GM19397 (cell line): ENCODE results near the gene KDELR1.
A peak's percentile ranks its signal among the peaks of the same experiment; 100 is the strongest.

ENCODE experiments used
- ATAC-seq: cut with Tn5 transposase; IDR thresholded peaks from one replicate; pipeline ENCODE4 v1.9.1; 2021; ENCODE audit warnings: mild to moderate bottlenecking, moderate library complexity; ENCODE audit not compliant: unreplicated experiment

Gene KDELR1

DNA sequence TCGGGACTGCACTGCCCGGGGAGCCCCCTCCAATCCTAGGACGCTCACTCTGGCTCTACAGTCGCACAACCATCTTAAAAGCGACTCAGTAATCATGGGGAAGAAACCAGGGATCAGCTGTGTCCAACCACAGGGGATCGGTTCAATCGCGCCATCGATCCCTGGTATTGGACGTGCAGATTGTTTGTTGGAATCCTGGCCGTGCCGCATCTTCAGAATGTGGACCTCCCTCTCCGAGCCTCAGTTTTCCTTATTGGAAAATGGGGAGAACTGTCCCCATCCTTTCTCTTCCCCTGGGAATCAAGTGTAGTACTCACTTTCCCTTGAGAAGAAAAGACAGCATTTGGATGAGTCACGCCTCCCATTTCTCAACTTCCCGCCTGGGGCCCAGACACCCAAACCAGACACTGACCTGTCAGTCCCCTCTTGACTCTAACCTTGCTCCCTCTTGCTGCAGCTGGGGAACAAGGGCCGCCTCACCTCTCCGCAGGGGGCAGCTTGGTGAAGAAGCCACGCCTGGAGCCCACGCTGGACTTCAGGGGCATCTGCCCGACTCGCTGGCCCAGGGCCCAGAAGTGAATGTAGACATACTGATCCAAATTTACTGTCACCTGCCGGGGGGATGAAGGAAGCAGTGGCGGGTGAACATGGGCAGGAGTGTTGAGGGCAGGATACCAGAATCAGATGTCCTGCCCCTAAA lies 48.4 kb downstream of the KDELR1 start:
- ATAC-seq = no peak

DNA sequence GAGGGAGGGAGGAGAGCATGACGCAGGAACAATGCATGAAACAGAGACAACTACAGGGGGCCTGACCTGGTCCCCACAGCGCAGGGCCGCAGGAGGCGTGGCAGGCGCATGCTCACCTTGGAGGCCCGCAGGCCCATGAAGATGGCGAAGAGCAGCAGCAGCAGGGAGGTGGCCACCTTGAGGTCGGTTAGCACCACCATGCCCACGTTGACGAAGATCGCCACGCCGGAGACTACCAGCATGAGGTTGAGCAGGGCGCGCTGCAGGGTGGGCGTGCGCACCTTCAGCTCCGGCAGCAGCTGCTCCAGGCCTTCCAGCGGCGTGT lies 49.0 kb downstream of the KDELR1 start:
- no peak for ATAC-seq

DNA sequence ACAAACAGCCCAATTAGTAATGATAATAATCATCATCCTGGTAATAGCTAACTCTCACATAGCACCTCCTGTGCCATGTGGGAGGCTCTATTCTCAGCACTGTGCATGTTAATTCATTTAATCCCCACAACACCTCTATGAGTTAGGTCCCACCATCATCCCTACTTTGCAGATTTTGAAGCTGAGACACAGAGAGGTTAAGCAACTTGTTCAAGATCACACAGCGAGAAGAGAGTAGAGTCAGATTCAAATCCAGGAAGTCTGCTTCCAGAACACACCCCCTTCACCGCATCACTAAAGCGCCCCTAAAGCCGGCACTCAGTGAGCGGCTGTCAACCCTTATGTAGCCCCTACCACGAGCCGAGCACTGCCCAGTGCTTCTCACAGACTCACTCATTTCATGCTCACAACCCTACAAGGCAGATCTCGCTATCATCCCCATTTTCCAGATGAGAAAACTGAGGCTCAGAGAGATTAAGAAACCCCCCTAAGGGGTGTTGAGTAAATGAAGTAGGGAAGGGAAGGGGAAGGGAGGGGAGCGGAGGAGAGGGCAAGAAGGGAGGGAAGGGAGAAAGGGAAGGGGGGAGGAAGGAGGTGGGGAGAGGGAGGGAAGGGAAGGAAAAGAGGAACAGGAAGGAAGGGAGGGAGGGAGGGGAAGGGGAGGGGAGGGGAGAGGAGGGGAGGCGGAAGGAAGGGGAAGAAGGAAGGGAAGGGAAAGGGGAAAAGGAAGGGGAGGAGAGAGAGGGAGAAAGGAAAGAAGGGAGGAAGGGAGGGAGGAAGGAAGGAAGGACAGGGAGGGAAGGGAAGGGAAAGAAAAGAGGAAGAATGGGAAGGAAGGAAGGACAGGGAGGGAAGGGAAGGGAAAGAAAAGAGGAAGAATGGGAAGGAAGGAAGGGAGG lies 49.6 kb downstream of the KDELR1 start:
- ATAC-seq = no peak

DNA sequence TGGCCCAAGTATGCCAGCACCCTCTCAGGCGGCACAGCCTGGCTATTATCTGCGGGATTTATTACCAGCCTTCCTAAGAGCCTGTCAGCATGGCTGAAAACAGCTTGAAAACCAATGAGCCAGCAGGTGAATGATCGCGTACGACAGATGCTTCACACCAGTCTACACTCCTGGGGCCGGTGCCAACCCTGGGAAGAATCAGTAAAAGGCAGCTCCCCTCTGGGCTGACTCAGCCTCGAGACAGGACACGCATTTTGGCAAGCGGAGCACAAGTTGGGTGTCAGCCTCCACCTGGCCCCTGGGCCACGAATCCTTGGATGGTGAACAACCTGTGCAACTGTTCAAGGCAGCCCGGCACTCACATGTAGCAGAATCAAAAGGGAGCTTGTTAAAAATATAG lies 50.4 kb downstream of the KDELR1 start:
- no peak for ATAC-seq

DNA sequence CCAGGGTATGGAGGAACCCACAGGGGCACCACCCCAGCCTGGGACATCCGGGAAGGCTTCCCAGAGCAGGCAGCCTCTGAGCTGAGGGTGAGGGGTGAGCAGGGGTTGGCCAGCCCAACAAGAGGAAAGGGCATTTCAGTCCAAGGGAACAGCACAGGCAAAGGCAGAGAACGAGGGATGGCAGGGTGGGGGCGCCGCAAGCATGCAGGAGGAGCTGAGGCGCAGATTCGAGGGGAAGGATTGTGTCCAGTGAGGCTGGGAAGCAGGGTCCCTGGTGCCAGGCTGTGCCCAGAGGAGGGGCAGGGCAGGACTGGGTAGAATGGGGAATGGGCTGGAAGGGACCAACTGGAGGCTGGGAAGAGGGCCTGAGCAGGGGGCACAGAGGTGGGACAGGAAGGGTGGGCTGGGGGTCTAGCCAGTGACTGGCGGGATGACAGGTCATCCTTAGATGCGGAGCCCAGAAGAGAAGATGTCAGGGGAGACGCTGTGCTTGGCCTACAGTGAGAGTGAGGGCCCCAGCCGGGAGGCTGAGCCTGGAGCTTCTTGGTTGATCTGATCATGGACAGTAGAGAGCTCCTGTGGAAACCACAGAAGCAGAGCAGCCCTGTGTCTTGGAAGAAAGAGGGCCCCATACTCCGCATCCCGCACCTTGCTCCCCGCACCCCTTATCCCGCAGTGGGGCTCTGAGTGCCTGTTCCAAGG lies 52.4 kb downstream of the KDELR1 start:
- ATAC-seq = no peak

DNA sequence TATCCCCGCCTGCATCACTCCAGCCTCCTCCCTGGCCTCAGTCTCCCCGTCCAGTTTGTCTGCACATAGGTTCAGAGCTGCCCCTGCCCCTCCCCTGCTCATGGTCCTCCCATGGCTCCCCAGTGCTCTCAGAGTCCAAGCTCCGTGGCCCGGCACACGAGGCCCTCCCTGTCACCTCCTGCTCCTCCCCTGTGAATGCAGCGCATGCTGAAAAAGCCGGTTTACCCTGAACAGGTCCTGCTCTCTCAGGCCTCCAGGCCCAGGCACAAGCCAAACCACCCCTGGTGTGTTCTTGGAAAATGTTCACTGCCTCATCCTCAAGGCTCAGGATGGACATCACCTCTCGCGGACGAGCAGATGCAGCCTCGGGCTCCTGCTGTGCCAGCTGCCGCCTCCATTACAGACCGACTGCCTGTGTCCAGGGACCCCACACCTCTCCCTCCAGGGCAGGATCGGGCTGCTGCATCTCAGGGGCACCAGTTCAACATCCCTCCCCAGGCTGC lies 53.0 kb downstream of the KDELR1 start:
- ATAC-seq = no peak

DNA sequence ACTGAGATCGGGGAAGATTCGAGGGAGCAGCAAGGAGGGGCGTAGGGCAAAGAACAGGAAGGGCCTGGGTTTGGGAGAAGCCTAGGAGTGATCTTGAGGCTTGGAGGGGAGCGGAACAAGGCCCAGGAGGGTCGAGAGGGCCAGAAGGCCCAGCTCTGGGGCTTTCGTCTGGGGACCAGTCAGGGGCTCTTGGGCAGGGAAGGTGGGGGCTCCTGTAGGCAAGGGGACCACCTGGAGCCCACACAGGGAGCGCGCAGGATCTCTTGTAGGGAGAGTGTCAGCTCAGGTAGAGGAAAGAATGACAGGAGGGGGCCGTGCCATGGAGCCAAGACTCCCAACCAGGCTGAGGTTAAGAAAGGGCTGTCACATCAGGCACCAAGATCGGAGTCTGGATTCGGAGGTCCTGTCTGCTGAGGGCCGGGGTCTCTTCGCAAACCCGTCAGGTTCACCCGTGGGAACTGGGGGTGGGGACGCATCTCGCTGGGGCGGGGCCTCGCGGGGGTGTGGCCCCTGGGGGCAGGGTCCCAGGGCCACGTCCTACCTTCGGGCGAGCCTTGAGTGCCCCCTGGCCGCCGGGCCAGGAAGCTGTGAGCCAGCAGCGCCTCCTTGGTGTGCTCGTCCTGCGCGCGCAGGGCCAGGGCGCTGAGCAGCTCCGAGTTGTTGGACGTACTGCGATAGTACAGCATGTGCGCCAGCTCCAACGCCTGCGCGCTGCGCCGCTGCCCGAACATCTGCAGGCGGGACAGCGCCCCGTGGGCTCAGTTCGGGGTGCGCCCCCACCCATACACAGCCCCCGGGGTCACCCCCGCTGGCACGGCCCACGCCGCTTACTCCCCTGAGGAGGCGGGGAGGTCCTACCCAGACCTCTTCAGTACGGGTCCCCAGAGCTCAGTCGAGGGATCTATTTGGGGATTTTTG lies 57.6 kb downstream of the KDELR1 start:
- peak; percentile 53 for ATAC-seq

DNA sequence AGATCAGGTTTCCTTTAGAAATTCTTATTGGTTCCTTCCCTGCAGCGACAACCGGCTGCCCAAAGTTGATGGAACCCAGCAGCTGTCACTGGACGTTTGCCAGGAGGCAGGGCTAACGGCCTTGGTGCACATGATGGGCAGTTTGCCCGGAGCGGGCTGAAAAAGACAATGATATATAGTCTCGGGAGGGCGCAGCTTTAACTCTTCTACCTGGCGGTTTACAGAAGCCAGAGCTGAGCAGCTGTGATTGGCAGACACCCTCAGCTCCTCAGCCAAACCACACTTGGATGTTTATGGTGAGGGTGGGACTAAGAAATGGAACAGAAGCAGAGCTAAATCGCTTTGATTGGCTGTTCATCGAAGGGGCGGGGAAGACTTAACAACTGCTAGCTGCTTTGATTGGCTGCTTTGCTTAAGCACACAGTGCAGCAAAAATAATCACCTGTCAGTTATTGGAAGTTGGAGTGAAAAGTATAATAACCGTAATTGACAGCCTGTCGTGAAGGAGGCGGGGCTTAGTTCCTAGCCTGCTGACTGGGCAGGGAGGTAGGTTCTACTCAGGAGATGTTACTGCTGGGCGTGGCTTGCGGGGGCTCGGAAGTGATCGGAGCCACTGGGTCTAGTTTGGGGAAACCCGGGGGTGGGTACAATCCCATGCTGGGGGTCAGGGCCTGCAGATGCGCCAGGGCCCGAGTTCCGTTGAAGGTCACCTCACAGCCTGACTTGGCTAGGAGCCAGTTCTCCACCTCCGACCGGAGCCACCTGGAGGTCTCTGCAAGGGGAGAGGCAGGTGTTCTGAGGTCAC lies 58.5 kb downstream of the KDELR1 start:
- ATAC-seq = peak; percentile 51
